PFSK-1 (cell line): ENCODE measurements around the gene FAM107A.

ENCODE experiments used
- FOXP2 ChIP-seq: optimal IDR thresholded peaks from 2 replicates; pipeline ENCODE3; 2011; ENCODE audit warnings: borderline replicate concordance, control low read depth, inconsistent platforms; ENCODE audit not compliant: insufficient read depth; ENCODE audit errors: extremely low read length, extremely low read depth
- POLR2AphosphoS5 ChIP-seq: IDR thresholded peaks from 2 replicates; pipeline ENCODE4 v1.6.1; 2012; ENCODE audit warnings: low read depth, mild to moderate bottlenecking, control low read depth, low read length, moderate library complexity
- SIN3A ChIP-seq: IDR thresholded peaks from 2 replicates; pipeline ENCODE4 v1.6.1; 2012; ENCODE audit warnings: mild to moderate bottlenecking, low read length, moderate library complexity, borderline replicate concordance; ENCODE audit not compliant: insufficient read depth
- TAF1 ChIP-seq: IDR thresholded peaks from 2 replicates; pipeline ENCODE4 v1.6.1; 2012; ENCODE audit warnings: low read length, control low read depth, borderline replicate concordance; ENCODE audit not compliant: insufficient read depth
- TF ChIP-seq, protein P1 (sequence below), 2 experiments: IDR thresholded peaks; 2 replicates each; pipeline versions ENCODE4 v1.6.1 to v1.8.0; 2011 to 2012; ENCODE audit warnings: low read depth in 2 of 2, low read length in 2 of 2, control low read depth in 1 of 2, inconsistent platforms in 1 of 2, mild to moderate bottlenecking in 1 of 2, moderate library complexity in 1 of 2; ENCODE audit not compliant: insufficient read depth in 1 of 2

DNA sequence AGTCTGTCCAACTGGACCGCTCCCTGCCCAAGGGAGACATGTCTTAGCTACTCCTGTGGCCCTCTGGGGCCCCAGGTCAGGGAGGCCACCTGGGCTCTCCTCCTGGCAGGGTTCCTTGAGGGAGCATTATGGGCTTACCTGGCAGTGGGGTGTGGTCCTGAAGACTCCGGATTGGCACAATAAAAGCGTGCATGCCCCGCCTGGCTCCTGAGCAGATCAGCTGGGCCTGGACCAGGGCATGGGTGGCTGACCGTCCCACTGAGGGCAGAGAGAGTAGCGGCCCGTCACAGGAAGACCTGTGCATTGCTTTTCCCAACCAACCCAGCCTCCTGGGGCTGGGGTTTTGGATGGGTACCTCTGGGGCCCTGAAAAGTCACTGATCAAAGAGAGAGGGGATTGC lies 45.6 kb downstream of the FAM107A start:
- no peak for TF ChIP-seq POLR2AphosphoS5
- TF ChIP-seq SIN3A = no peak
- no peak for TF ChIP-seq TAF1
- TF ChIP-seq, protein P1, sequence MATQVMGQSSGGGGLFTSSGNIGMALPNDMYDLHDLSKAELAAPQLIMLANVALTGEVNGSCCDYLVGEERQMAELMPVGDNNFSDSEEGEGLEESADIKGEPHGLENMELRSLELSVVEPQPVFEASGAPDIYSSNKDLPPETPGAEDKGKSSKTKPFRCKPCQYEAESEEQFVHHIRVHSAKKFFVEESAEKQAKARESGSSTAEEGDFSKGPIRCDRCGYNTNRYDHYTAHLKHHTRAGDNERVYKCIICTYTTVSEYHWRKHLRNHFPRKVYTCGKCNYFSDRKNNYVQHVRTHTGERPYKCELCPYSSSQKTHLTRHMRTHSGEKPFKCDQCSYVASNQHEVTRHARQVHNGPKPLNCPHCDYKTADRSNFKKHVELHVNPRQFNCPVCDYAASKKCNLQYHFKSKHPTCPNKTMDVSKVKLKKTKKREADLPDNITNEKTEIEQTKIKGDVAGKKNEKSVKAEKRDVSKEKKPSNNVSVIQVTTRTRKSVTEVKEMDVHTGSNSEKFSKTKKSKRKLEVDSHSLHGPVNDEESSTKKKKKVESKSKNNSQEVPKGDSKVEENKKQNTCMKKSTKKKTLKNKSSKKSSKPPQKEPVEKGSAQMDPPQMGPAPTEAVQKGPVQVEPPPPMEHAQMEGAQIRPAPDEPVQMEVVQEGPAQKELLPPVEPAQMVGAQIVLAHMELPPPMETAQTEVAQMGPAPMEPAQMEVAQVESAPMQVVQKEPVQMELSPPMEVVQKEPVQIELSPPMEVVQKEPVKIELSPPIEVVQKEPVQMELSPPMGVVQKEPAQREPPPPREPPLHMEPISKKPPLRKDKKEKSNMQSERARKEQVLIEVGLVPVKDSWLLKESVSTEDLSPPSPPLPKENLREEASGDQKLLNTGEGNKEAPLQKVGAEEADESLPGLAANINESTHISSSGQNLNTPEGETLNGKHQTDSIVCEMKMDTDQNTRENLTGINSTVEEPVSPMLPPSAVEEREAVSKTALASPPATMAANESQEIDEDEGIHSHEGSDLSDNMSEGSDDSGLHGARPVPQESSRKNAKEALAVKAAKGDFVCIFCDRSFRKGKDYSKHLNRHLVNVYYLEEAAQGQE (IDR thresholded peaks at IDR 0.05; ENCODE audit: insufficient read depth in 1 of 2, low read depth in 2 of 2, low read length in 2 of 2) = no peak
- TF ChIP-seq FOXP2 = no peak
